HG02759 (cell line): ENCODE data around the gene BACH1.

Experiments
- ATAC-seq: cut with Tn5 transposase; IDR thresholded peaks from one replicate; pipeline ENCODE4 v1.9.1; 2021; ENCODE audit warnings: mild to moderate bottlenecking, moderate library complexity; ENCODE audit not compliant: unreplicated experiment

Gene BACH1

GRCh38 chr21:29313662-29314408, 15.1 kb downstream of the BACH1 start:
- ATAC-seq: no peak

- ATAC-seq: no peak
Observed at GRCh38 chr21:29315131-29315749, 16.5 kb downstream of the BACH1 start.

- ATAC-seq: no peak
Observed at GRCh38 chr21:29316029-29316742, 17.5 kb downstream of the BACH1 start.

- no peak for ATAC-seq
Observed at GRCh38 chr21:29316806-29317205, 18.1 kb downstream of the BACH1 start.

GRCh38 chr21:29318354-29318753, 19.6 kb downstream of the BACH1 start:
- no peak for ATAC-seq

- ATAC-seq: no peak
Observed at GRCh38 chr21:29320031-29320430, 21.3 kb downstream of the BACH1 start.

- ATAC-seq: no peak
Observed at GRCh38 chr21:29321217-29321616, 22.5 kb downstream of the BACH1 start.

GRCh38 chr21:29321932-29322928, 23.5 kb downstream of the BACH1 start:
- no peak for ATAC-seq

- ATAC-seq: no peak
Observed at GRCh38 chr21:29323189-29323588, 24.5 kb downstream of the BACH1 start.

- no peak for ATAC-seq
Observed at GRCh38 chr21:29326914-29327554, 28.3 kb downstream of the BACH1 start.

GRCh38 chr21:29329406-29329805, 30.7 kb downstream of the BACH1 start:
- ATAC-seq: no peak

- no peak for ATAC-seq
Observed at GRCh38 chr21:29330797-29331196, 32.1 kb downstream of the BACH1 start.

- ATAC-seq: no peak
Observed at GRCh38 chr21:29332461-29333362, 34.0 kb downstream of the BACH1 start.

- no peak for ATAC-seq
Observed at GRCh38 chr21:29333406-29333805, 34.7 kb downstream of the BACH1 start.

GRCh38 chr21:29334717-29335428, 36.2 kb downstream of the BACH1 start:
- ATAC-seq: no peak

- no peak for ATAC-seq
Observed at GRCh38 chr21:29335720-29336119, 37.0 kb downstream of the BACH1 start.

- ATAC-seq: no peak
Observed at GRCh38 chr21:29338256-29338655, 39.5 kb downstream of the BACH1 start.

GRCh38 chr21:29340228-29340627, 41.5 kb downstream of the BACH1 start:
- no peak for ATAC-seq
